Astrocyte (in vitro differentiated cells and primary cell): ENCODE results near the gene DNLZ. TPM values are rescaled to one million over a fixed set of nuclear protein-coding genes. Genes with fewer than 3 reads are reported as not detected.
"Not testable (repeated sequence)": the region's sequence is repeated elsewhere in the genome, so short reads cannot be mapped to it uniquely, and the experiment has no call there.

Experiments
- DNase-seq: peaks from one replicate; pipeline ENCODE4 v3.0.0-alpha.2; 2010; ENCODE audit warnings: low read depth
- FAIRE-seq: peaks from 2 replicates; lab custom pipeline; 2011; peaks lifted over from hg19 to GRCh38; lab: Jason Lieb, UNC
- H2AFZ ChIP-seq: 2 replicates; pipeline ENCODE4 v1.6.0; 2012; ENCODE audit warnings: low read depth, low read length, inconsistent platforms
- H3K27ac ChIP-seq: 2 replicates; pipeline ENCODE4 v1.5.1; 2011; ENCODE audit warnings: low read depth, low read length, inconsistent platforms
- H3K27me3 ChIP-seq: 2 replicates; pipeline ENCODE4 v1.6.0; 2011; ENCODE audit warnings: low read length, inconsistent platforms; ENCODE audit not compliant: insufficient read depth
- H3K36me3 ChIP-seq: 2 replicates; pipeline ENCODE4 v1.5.1; 2011; ENCODE audit warnings: low read length, inconsistent platforms; ENCODE audit not compliant: insufficient read depth
- H3K4me1 ChIP-seq: 2 replicates; pipeline ENCODE4 v1.5.1; 2011; ENCODE audit warnings: low read length, inconsistent platforms; ENCODE audit not compliant: insufficient read depth
- H3K4me2 ChIP-seq: 2 replicates; pipeline ENCODE4 v1.6.0; 2012; ENCODE audit warnings: low read length, inconsistent platforms
- H3K4me3 ChIP-seq: 2 replicates; pipeline ENCODE4 v1.5.1; 2011; ENCODE audit warnings: low read depth, mild to moderate bottlenecking, low read length, inconsistent platforms; ENCODE audit not compliant: insufficient read depth
- H3K79me2 ChIP-seq: 2 replicates; pipeline ENCODE4 v1.6.0; 2012; ENCODE audit warnings: mild to moderate bottlenecking, low read length, inconsistent platforms; ENCODE audit not compliant: insufficient read depth
- H3K9ac ChIP-seq: 2 replicates; pipeline ENCODE4 v1.6.0; 2012; ENCODE audit warnings: mild to moderate bottlenecking, low read length, inconsistent platforms
- H3K9me3 ChIP-seq: 2 replicates; pipeline ENCODE4 v1.5.1; 2012; ENCODE audit warnings: low read depth, mild to moderate bottlenecking, low read length, inconsistent platforms; ENCODE audit not compliant: insufficient read depth
- H4K20me1 ChIP-seq: 2 replicates; pipeline ENCODE4 v1.6.0; 2012; ENCODE audit warnings: low read length, inconsistent platforms; ENCODE audit not compliant: insufficient read depth
- H3K27ac Mint-ChIP-seq: one replicate; pipeline ENCODE4 v1.8.0; 2021; ENCODE audit warnings: mild to moderate bottlenecking, mixed read lengths; ENCODE audit not compliant: unreplicated experiment
- H3K27me3 Mint-ChIP-seq: one replicate; pipeline ENCODE4 v1.8.0; 2021; ENCODE audit warnings: low read depth, mixed read lengths; ENCODE audit not compliant: unreplicated experiment
- H3K36me3 Mint-ChIP-seq: one replicate; pipeline ENCODE4 v1.8.0; 2021; ENCODE audit warnings: low read depth, mixed read lengths; ENCODE audit not compliant: unreplicated experiment
- H3K4me1 Mint-ChIP-seq: one replicate; pipeline ENCODE4 v1.8.0; 2021; ENCODE audit warnings: low read depth, mixed read lengths; ENCODE audit not compliant: unreplicated experiment
- H3K4me3 Mint-ChIP-seq: one replicate; pipeline ENCODE4 v1.8.0; 2021; ENCODE audit warnings: mild to moderate bottlenecking, moderate library complexity, mixed read lengths; ENCODE audit not compliant: unreplicated experiment
- H3K9me3 Mint-ChIP-seq: one replicate; pipeline ENCODE4 v1.8.0; 2021; ENCODE audit warnings: mild to moderate bottlenecking, mixed read lengths; ENCODE audit not compliant: unreplicated experiment
- CTCF ChIP-seq: IDR thresholded peaks from 2 replicates; pipeline ENCODE4 v1.5.1; 2011; ENCODE audit warnings: low read depth, mild to moderate bottlenecking, inconsistent platforms, low read length, moderate library complexity; ENCODE audit not compliant: insufficient read depth
- EZH2 ChIP-seq: IDR thresholded peaks from 2 replicates; pipeline ENCODE4 v1.6.1; 2012; ENCODE audit warnings: mild to moderate bottlenecking, low read length, inconsistent platforms; ENCODE audit not compliant: insufficient read depth
- total RNA-seq: library from RNA; stranded (reverse); gene quantifications from 2 replicates; pipeline ENCODE4 v1.2.1, GENCODE V29; 2021

Gene DNLZ
- total RNA-seq, 1 donor from 2014 or later = 17.4 TPM

- Mint-ChIP-seq H3K9me3 (peaks cover 2% of the 10 kb centered on the region), H3K27me3 (no peaks in the 10 kb centered on the region), H3K27ac (peak overlapping the region; percentile 91), H3K36me3 (peaks cover 15% of the 10 kb centered on the region), H3K4me1 (peaks cover 32% of the 10 kb centered on the region), H3K4me3 (peak overlapping the region; percentile 92)
- Histone ChIP-seq H3K4me3 (peak overlapping the region; percentile 82), H4K20me1 (peaks cover 61% of the 10 kb centered on the region), H3K4me2 (peak overlapping the region; percentile 95), H3K79me2 (peaks cover 76% of the 10 kb centered on the region), H3K9me3 (no peaks in the 10 kb centered on the region), H3K27me3 (no peaks in the 10 kb centered on the region), H2AFZ (peak overlapping the region; percentile 75), H3K27ac (peak overlapping the region; percentile 78), H3K36me3 (peaks cover 14% of the 10 kb centered on the region), H3K9ac (peak overlapping the region; percentile 85), H3K4me1 (peaks cover 16% of the 10 kb centered on the region)
- DNase-seq = peak; percentile 20
- TF ChIP-seq CTCF (no peak), EZH2 (no peak)
- FAIRE-seq = no peak
Measured at GRCh38 chr9:136409557-136410455, 46.3 kb upstream of the DNLZ start.

GRCh38 chr9:136407911-136408310 lies 44.4 kb upstream of the DNLZ start:
- no peak overlapping the region for H2AFZ ChIP-seq
- DNase-seq (no peak), FAIRE-seq (no peak)
- Mint-ChIP-seq H3K4me1 (peaks cover 28% of the 10 kb centered on the region), H3K9me3 (peaks cover 2% of the 10 kb centered on the region), H3K27me3 (no peaks in the 10 kb centered on the region), H3K4me3 (peak overlapping the region; percentile 35), H3K27ac (no peak overlapping the region), H3K36me3 (peaks cover 7% of the 10 kb centered on the region)
- H3K9ac ChIP-seq = no peak overlapping the region
- no peak overlapping the region for H3K4me2 ChIP-seq
- H3K4me3 ChIP-seq = no peak overlapping the region
- H4K20me1 ChIP-seq = peaks cover 48% of the 10 kb centered on the region
- H3K4me1 ChIP-seq = peaks cover 16% of the 10 kb centered on the region
- no peak overlapping the region for H3K27ac ChIP-seq
- TF ChIP-seq CTCF (no peak), EZH2 (no peak)
- no peaks in the 10 kb centered on the region for H3K9me3 ChIP-seq
- H3K36me3 ChIP-seq = peaks cover 4% of the 10 kb centered on the region
- no peaks in the 10 kb centered on the region for H3K27me3 ChIP-seq
- peaks cover 57% of the 10 kb centered on the region for H3K79me2 ChIP-seq

GRCh38 chr9:136407061-136407460 lies 43.5 kb upstream of the DNLZ start:
- H3K27ac Mint-ChIP-seq, H3K9ac ChIP-seq, H3K27me3 ChIP-seq, H3K9me3 Mint-ChIP-seq, FAIRE-seq, H3K4me2 ChIP-seq, H3K27me3 Mint-ChIP-seq, H3K4me3 ChIP-seq, DNase-seq, H3K36me3 ChIP-seq, H3K9me3 ChIP-seq, H2AFZ ChIP-seq, H3K27ac ChIP-seq: not testable (repeated sequence)
- Mint-ChIP-seq H3K4me1 (peaks cover 25% of the 10 kb centered on the region), H3K36me3 (peaks cover 10% of the 10 kb centered on the region), H3K4me3 (peak overlapping the region; percentile 57)
- H3K4me1 ChIP-seq = peaks cover 16% of the 10 kb centered on the region
- peaks cover 48% of the 10 kb centered on the region for H3K79me2 ChIP-seq
- H4K20me1 ChIP-seq = peaks cover 41% of the 10 kb centered on the region

- H3K9me3 ChIP-seq, H2AFZ ChIP-seq, H3K4me2 ChIP-seq, H3K9me3 Mint-ChIP-seq, H3K4me1 ChIP-seq, H3K36me3 Mint-ChIP-seq, H3K27ac Mint-ChIP-seq, H3K36me3 ChIP-seq, H3K4me3 ChIP-seq, H3K27me3 ChIP-seq, H3K27me3 Mint-ChIP-seq, H3K9ac ChIP-seq, H3K4me3 Mint-ChIP-seq, FAIRE-seq, DNase-seq, H3K27ac ChIP-seq: not testable (repeated sequence)
- H3K4me1 Mint-ChIP-seq = peaks cover 16% of the 10 kb centered on the region
- Histone ChIP-seq H4K20me1 (peaks cover 30% of the 10 kb centered on the region), H3K79me2 (peaks cover 37% of the 10 kb centered on the region)
Measured at GRCh38 chr9:136405904-136406303, 42.4 kb upstream of the DNLZ start.
